ENCODE data around the gene CANT1.

Gene CANT1

GRCh38 chr17:78993981-78994671 is 15.4 kb downstream of the CANT1 start:
- no peak for DNase-seq

GRCh38 chr17:78993241-78993956 is 16.2 kb downstream of the CANT1 start:
- peak; percentile 58 for DNase-seq

GRCh38 chr17:78992542-78993212 is 16.9 kb downstream of the CANT1 start:
- DNase-seq = peak; percentile 81

GRCh38 chr17:78991906-78992532 is 17.5 kb downstream of the CANT1 start:
- DNase-seq = no peak

- DNase-seq = no peak
These were observed 18.4 kb downstream of the CANT1 start for GRCh38 chr17:78991017-78991738.

GRCh38 chr17:78990349-78991016 is 19.1 kb downstream of the CANT1 start:
- DNase-seq = no peak

GRCh38 chr17:78988152-78988551 is 21.4 kb downstream of the CANT1 start:
- DNase-seq = peak; percentile 38

- peak; percentile 45 for DNase-seq
These were observed 22.8 kb downstream of the CANT1 start for GRCh38 chr17:78986649-78987328.

- DNase-seq = peak; percentile 74
These were observed 23.4 kb downstream of the CANT1 start for GRCh38 chr17:78986048-78986648.

GRCh38 chr17:78985395-78985794 is 24.2 kb downstream of the CANT1 start:
- DNase-seq = no peak

- no peak for DNase-seq
These were observed 28.3 kb downstream of the CANT1 start for GRCh38 chr17:78981010-78981888.

GRCh38 chr17:78980624-78980972 is 29.0 kb downstream of the CANT1 start:
- DNase-seq = no peak

- DNase-seq = peak; percentile 62
These were observed 29.6 kb downstream of the CANT1 start, which contains the start of gene LGALS3BP for GRCh38 chr17:78979780-78980623. Gene LGALS3BP, minus strand, starts transcription at chr17:78979923. Its CDS starts 2,732 bp downstream, at chr17:78977191.

GRCh38 chr17:78977997-78978973 is 31.3 kb downstream of the CANT1 start:
- DNase-seq = no peak

GRCh38 chr17:78977681-78977943 is 32.0 kb downstream of the CANT1 start:
- no peak for DNase-seq

GRCh38 chr17:78976907-78977680 is 32.5 kb downstream of the CANT1 start:
- no peak for DNase-seq
